ENCODE results near the gene AHCYL2.
"Not testable (repeated sequence)": the region's sequence is repeated elsewhere in the genome, so short reads cannot be mapped to it uniquely, and the experiment has no call there.

Gene AHCYL2

DNA sequence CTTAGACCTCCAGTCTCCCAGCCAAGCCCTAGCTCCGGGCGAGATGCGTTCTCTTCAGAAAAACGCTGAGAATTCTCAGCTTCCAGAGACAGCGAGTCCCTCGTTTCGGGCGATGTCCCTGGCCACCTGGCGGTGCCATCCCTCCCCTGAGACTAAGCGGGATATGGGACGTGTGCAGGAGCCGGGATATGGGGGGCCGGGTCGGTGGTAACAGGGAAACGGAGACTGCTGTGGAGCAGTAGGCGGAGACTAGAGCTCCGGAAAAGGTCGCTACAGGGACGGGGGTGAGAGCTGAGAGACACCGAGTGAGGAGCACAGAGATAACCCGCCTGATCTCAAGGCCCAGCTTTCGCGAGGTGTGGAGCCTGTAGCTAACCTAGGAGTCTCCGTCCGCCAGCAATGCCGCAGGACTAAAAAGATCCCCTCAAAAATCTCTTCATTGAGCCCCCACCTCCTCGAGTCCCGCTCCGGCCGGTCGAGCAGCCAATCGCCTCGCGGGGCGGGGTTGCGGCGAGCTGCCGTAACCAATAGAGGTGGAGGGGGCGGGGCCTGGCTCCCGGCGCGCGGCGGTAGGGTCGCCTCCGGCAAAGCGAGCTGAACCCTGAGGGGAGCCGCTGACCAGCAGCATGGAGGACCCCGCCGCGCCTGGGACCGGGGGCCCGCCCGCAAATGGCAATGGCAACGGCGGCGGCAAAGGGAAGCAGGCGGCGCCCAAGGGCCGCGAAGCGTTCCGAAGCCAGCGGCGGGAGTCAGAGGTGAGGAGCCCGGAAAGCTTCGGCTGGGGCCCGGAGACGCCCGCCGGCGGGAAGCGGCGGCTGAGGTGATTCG lies 209.2 kb downstream of the AHCYL2 start, which contains the start of gene STRIP2:
Gene STRIP2, plus strand, starts transcription at position 586 of the 828 bp plus-strand sequence. Its CDS starts 41 bp downstream, at position 627.
- peak; percentile 69 to 88 (median 80) for DNase-seq

DNA sequence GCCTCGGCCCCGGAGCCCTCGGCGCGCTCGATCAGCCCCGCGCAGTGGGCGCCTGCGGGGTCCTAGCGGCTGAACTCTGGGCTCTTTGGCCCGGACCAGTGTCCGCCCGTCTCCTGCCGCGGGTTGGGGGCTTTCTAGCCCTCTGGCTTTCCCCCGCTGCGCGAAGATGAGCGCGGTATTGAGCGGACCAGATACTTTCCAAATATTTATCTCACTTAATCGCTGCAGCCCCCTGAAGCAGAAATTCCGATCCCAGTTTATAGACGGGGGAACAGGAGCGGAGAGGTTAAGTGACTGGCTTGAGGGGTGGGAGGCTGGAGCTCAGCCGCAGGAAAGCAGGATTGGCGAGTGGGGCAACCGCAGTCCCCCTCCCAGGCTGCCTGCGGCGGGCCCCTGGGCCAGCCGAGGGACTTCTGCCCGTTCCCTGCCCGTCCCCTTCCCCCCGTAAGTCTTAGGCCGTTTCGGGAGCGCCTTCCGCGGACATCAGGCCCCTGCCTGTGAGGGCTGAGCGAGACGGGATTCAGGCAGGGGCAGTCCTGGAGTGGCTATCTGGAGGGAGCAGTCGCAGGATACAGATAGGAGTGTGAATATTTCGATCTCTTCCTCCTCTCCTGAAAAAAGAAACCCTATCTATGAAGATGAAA lies 210.0 kb downstream of the AHCYL2 start:
- peak in 1 of 4 experiments; percentile 2 for DNase-seq

DNA sequence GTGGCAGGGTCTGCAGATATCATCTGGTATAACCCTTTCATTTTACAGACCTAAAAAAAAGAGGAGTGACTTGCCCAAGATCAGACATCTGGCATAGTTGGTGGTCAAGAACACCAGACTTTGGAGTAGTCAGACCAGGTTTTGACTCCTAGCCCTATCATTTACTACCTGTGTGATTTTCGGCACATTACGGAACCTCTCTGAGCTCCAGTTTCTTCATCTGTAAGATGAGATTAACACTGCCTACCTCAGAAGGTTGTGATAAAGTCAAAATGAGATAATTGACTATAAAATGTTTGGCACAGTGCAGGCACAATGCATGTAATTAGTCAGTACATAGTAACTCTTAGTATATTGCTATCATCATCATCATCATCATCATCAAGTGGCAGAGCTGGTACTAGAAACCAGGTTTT lies 210.6 kb downstream of the AHCYL2 start:
- no peak for DNase-seq

DNA sequence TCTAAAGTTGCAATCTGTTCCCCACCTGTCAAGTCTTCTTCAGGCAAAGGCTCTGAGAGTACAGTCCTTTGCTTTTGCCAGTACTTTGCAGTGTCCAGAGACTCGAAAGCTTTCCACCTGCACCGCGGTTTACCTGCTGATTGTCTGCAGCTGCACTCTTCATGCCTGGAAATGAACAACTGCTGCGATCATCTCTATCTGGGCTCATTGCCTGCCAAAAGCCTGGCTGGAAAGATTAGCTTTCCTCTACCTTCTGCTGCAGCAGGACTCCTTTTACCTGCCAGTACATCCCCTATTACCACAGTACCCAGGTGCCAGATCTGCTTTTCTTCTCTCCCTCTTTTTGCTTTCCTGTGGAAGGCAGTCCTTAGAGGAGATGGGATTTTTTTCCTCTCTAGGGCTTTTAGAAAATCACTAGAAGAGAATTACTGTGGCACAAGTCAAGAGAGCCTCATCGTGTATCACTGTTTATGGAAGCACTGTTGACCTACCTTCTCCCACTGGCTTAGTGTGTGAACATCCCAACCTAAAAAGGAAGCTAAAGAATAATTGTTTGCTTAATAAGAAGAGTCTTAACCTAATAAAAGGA lies 211.6 kb downstream of the AHCYL2 start:
- DNase-seq = no peak

DNA sequence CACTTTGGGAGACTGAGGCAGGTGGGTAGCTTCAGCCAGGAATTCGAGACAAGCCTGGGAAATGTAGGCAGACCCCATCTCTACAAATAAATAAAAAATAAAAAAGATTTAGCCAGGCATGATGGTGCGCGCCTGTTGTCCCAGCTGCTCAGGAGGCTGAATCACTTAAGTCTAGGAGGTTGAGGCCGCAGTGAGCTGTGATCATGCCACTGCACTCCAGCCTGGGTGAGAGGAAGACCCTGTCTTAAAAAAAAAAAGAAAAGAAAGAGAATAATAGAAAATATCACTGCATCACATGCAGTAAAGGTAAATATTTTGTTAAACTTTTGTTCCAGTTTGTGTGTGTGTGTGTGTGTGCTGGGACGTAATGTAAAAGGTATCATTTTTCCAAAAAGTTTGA lies 212.4 kb downstream of the AHCYL2 start:
- DNase-seq = no peak

DNA sequence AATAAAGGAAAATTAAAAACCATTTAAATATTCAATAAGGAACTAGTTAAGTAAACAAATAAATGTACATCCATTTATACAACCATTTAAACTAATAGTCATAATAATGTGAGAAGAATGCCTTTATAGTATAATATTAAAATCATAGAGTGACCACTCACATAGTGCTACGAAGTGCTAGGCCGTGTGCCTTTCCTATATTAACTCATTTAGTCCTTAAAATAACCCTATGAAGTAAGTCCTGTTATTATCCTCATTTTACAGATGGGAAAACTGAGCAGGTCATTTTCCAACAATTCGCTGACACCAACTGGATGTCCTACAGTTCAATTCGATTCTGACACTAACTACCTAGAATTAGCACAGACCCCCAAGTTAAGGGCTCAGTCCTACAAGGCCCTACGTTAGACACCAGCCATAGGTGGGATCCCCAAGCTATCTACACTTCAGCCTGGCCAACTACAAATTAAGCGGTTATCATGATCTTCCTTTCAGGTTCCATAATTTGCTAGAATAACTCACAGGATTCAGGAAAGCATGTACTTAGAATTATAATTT lies 213.5 kb downstream of the AHCYL2 start:
- DNase-seq = no peak

DNA sequence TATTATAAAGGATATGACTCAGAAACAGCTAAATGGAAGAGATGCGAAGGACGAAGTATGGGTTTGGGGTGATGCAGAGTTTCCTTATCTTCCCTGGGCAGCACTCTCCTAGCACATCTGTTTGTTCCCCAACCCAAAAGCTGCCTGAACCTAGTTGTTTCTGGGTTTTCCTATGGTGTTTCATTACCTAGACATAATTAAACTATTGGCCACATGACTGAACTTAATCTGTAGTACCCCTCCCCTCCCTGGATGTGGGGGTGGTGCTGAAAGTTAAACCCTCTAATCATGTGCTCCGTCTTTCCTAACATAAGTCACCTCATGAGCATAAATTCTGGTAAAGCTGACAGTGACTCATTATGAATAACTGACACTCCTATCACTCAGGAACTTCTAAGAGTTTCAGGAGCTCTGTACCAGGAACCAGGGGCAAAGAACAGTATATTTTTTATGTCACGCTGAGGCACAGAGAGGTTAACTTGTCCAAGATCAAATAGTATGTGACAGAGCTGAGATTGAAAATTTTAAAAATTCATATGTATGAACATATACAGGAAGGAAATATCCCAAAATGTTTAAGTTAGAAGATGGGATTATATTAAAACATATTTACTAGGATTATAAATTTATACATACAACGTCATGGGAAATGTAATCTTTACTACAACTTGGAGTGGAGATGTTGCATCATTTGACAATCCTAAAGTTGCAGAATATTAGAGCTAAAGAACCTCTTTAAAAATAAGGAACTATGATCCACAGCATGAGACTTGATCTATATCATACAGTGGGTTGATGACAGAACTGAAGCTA lies 214.2 kb downstream of the AHCYL2 start:
- no peak for DNase-seq

DNA sequence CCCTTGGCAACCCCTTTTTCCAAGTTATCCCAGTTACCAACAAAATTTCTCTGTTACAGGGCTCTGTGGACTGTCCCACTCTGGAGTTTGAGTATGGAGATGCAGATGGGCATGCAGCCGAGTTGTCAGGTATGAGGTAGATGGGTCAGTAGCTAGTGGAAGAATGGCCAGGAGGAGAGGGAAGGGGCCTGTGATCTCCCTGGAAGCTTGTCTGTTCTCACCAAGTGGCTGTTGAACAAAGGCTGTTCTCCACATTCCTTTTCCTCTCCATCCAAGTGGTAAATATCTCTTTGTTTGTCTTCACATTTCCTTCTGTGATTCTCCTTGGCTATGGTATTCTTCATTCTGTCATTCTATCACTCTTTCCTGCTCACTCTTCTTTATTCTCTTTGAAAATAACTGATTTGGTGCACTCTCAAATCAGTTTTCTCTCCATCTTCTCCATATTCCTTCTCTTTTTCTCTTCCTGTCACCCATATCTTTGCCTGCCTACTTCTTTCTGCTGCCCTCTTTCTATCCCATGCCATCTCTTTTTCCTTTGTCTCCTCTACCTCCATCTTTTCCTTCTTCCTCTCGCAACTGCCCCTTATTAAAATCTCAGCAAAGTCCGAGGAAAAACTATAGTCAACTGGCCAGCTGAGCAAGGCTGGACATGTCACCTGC lies 215.3 kb downstream of the AHCYL2 start:
- DNase-seq = no peak

DNA sequence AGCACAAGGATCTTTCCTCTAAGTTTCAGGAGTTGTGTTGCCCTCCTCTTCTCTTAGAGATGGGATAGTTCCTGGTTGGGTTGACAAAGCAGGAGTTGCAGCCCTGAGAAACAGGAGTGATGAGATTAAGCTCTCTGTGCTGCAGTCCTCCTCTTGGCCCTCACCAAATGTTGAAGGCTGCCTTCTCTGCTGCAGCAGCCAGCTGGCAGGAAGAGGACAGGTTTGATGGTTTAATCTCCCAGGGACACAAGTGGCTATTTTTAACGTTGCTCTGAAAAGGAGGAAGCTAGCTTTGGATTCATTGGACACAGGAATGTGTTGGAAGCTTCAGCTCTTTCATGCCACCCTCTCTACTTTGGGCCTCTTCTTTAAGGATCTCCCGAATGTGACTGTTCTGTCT lies 218.8 kb downstream of the AHCYL2 start:
- no peak for DNase-seq

DNA sequence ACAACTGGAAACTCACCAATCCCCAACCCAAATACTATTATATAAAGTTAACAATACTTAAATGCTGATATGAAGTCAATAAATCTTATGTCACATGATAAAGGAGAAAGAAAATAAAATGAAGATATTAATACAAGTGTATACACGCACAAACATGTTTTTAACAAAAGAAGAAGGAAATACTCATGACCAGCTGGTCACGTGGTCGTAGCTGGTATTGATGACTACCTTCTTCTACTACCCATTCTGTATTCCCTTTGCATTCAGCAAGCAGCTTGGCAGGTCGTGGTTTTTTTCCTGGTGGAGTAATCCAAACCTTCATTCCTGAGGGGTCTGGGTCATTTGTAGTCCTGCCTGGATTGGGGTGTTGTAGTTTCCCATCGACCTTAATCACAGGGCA lies 219.9 kb downstream of the AHCYL2 start:
- DNase-seq = not testable (repeated sequence)

DNA sequence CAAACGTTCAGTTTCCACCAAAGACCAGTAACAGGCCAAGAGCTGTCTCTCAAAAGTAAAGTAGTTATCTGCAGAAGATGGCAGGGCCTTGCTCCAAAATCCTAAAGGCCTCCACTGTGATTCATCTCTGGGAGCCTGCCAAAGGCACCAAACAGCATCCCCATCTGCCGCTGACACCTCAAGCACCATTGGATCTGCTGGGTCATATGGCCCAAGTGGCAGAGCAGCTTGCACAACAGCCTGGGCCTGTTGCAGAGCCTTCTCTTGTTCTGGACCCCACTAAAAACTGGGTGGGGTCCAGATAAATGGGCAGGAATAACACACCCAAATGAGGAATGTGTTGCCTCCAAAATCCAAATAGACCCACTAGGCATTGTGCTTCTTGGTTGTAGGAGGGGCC lies 222.1 kb downstream of the AHCYL2 start:
- DNase-seq = not testable (repeated sequence)

DNA sequence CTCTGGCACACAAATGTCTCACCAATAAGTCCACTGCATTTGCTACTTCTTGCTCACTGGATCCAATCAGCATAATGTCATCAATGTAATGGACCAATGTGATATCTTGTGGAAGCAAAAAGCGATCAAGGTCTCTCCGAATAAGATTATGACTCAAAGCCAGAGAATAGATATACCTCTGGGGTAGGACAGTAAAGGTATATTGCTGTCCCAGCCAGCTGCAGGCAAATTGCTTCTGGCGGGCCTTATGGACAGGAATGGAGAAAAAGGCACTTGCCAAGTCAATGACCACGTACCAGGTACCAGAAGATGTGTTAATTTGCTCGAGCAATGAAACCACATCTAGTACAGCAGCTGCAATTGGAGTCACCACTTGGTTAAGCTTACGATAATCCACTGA lies 222.6 kb downstream of the AHCYL2 start:
- DNase-seq = not testable (repeated sequence)

DNA sequence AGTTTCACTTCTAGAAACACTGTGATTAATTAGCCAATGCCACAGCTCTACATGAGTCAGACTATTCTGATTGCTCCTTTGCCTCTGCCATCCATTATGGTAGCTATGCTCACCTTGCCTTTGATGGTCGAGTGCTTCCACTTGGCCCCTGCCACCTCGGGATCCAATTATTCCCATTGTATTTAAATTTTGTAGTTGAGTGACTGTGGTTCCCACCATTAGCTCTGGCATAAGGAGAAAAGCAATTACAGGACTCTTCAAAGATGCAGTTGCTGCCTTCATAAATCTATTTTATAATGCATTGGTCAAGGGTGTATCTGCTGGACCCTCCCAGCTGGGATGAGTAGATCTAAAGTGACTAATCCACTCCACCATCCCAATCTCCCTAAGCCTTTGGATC lies 223.8 kb downstream of the AHCYL2 start:
- DNase-seq = not testable (repeated sequence)

DNA sequence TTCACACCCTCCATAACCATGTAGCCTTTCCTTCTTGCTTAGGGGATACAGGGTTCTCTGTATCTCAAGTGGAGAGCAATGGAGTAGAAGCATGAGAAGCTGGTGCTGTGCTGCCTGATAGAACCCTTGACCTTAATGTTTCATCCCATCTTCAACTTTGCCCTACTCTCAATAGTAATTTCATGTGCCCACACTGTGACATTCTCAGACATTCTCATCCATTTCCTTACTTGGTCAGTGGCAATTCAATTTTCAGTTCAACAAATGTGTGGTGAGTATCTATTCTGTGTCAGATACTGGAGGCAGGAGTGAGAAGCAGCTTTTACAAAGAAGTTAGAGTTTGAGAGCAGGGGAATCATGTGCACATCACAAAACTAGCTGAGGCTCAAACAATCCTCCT lies 225.5 kb downstream of the AHCYL2 start:
- no peak for DNase-seq

DNA sequence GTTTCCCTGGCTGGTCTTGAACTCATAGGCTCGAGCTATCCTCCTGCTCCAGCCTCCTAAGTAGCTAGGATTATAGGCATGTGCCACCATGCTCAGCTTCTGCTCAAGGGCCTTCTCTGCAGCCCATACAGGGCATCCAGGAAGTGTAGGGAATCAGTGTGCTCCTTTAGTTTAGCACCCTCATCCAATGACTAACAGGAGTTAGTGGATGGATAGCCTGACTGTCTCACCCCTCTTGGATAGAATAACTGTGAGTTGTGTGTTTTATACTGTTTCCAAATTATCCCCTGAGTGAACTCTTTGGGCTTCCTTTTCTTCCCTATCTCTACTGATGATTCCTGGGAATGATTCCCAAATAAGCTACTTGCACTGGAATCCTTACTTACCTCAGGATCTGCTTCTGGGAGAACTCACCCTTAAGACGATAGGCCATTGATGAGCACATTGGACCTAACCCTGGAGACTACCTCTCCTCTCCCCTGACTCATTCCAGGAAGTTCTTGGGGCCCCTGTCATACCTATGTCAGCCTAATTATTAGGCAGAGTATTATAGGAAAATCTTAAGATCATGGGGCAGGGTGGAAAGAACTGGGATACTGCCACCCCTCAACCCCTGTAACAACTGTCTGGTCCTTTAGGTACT lies 227.9 kb downstream of the AHCYL2 start:
- DNase-seq = no peak

DNA sequence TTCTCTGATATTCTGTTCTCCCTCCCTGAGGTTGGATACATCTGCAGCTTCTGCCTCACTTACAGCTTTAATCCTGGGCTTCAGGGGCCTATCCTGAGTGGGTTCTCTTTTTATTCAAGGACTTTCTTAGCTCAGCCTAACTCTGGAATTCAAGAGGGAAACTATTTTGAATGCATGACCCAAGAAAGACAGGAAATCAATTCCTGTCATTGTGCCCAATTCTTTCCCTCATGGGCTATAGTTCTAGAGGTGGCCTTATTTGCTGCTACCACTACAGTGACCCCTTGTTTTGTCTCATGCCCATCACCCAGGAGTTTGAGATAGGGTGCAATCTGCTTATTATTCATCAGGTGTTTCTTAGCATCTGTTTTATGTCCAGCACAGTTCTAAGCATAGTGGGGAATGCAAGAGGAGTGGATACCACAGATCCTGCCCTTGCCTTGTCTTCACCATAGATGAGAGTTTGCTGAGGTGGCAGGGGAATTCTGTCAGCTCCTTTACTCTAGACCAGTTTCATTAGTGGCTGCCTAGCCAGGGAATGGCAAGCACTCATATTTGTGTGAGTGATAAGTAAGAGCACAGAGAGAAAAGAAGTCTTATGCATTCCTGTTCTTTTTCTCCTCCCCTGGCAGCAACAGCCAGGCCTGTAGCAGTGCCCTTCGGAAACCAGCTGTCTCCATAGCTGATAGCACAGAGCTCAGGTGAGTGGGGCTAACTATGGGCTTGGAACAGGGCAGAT lies 228.8 kb downstream of the AHCYL2 start:
- DNase-seq = no peak

DNA sequence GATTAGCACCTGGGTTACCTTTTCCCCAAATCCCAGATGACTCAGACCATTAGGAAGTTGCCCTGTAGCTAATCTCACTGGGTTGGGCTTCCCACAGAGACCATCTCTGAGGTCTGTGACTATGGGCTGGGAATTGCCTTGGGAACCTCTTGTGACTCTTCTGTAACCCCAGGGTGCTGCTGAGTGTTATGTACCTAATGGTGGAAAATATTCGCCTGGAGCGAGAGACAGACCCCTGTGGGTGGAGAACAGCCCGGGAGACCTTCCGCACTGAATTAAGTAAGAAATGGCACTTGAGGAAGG lies 229.4 kb downstream of the AHCYL2 start:
- DNase-seq = no peak

DNA sequence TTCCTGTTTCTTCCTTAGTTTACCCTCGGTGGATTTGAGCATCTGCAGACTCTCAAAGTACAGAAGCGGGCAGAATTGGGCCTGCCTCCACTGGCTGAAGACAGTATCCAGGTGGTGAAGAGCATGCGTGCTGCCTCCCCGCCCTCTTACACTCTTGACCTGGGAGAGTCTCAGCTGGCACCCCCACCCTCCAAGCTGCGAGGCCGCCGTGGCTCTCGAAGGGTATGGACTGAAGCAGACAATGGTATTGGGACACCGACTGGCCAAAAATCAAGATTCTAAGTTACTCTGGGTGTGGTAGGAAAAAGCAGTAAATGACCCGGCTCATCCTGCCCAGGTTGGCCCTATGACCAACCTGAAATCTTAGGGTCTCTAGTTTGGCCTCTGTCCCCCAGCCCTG lies 231.6 kb downstream of the AHCYL2 start:
- DNase-seq = no peak

DNA sequence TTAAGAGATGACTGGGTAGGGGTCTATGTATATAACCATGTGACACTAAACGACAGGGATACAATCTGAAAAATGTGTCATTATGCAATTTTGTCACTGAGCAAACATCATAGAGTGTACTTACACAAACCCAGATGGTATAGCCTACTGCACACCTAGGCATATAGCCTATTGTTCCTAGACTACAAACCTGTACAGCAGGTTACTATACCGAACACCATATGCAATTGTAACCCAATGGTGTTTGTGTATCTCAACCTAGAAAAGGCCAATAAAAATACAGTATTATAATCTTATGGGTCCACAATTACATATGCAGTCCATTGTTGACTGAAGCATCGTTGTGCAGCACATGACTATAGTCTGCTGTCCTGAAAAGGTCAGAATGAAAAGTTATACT lies 232.3 kb downstream of the AHCYL2 start:
- no peak for DNase-seq

DNA sequence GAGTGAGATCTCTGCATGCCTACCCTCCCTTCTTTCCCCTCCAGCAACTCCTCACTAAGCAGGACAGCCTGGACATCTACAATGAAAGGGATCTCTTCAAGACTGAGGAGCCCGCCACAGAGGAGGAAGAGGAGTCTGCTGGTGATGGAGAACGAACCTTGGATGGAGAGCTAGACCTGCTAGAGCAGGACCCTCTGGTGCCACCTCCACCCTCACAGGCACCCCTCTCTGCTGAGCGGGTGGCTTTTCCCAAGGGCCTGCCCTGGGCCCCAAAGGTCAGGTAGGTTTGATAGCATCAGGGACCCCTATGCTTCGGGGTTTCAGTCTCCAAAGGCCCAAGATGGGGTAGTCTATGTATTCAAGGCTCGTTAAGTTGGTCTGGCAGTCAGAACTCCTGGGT lies 233.3 kb downstream of the AHCYL2 start:
- no peak for DNase-seq

DNA sequence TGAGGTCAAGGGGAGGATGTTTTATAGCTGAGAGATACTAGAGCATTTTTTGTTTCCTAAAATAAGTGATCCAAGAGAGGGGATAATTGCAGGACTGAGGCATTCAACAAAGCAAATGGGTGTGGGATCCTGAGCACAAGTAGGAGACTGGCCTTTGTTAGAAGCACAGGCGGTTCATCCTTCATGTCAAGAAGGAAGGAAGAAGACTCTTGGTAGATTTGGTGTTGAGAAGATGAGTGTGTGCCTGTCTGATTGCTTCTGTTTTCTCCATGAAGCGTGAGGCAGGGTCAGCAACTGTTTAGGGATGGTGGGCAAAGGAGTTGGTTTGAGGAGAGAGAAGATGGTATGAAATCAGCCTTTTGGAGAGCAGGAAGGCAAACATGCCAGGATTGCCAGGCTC lies 237.0 kb downstream of the AHCYL2 start:
- no peak for DNase-seq
